B cell (primary cell): ENCODE measurements around the gene CPNE4. TPM values are rescaled to one million over a fixed set of nuclear protein-coding genes. Genes with fewer than 3 reads are reported as not detected.

Source experiments
- ATAC-seq: fragments of 200-7000 bp; cut with Tn5 transposase; one replicate; pipeline ENCODE4 v1.10.0; 2021; ENCODE audit warnings: low read depth, mild to moderate bottlenecking, moderate number of reproducible peaks, moderate library complexity
- CTCF ChIA-PET: fragments of 350-600 bp; sonication (Branson Sonifier 250); formaldehyde crosslinking; loops from one replicate; lab custom pipeline; 2021; ENCODE audit warnings: antibody characterized with exemption, inconsistent platforms; lab: Charles Lee
- POLR2A ChIA-PET: fragments of 350-600 bp; sonication (Branson Sonifier 250); formaldehyde crosslinking; loops from one replicate; lab custom pipeline; 2021; ENCODE audit warnings: antibody characterized with exemption; lab: Charles Lee
- DNase-seq: peaks from one replicate; pipeline ENCODE4 v3.0.0; 2013
- H2AFZ ChIP-seq: 2 replicates; pipeline ENCODE4 v1.6.1; 2012; ENCODE audit warnings: mild to moderate bottlenecking, low read depth, low read length; ENCODE audit not compliant: insufficient read depth, poor library complexity, severe bottlenecking
- H3K27ac ChIP-seq, 2 donors: 1 replicate in 1 of 2; 2 replicates in 1 of 2; pipeline ENCODE4 v1.5.1; 2012 to 2013; ENCODE audit warnings: low read length in 2 of 2, mild to moderate bottlenecking in 2 of 2, moderate library complexity in 1 of 2
- H3K27me3 ChIP-seq, 4 experiments: fragments of 200-600 bp in 1 of 4; sonication (generic) in 1 of 4; replicated peaks in 1 of 4; 1 replicate in 2 of 4; 2 replicates in 2 of 4; pipeline versions ENCODE4 v1.6.1 to v1.7.0; 2013 to 2016; ENCODE audit warnings: low read length in 3 of 4, mild to moderate bottlenecking in 2 of 4, mixed read lengths in 1 of 4, moderate library complexity in 1 of 4; ENCODE audit not compliant: insufficient read depth in 4 of 4, control insufficient read depth in 3 of 4; ENCODE audit errors: control extremely low read depth in 1 of 4
- H3K36me3 ChIP-seq, 2 experiments: replicated peaks in 1 of 2; 1 replicate in 1 of 2; 2 replicates in 1 of 2; pipeline versions ENCODE4 v1.6.1 to v1.7.1; 2013; ENCODE audit warnings: low read length in 1 of 2; ENCODE audit not compliant: insufficient read depth in 2 of 2, control insufficient read depth in 1 of 2; ENCODE audit errors: control extremely low read depth in 1 of 2, extremely low read depth in 1 of 2
- H3K4me1 ChIP-seq, 2 donors: fragments of 200-600 bp in 1 of 2; sonication (generic) in 1 of 2; 1 replicate in 1 of 2; 2 replicates in 1 of 2; pipeline versions ENCODE4 v1.5.1 to v1.6.1; 2013 to 2017; ENCODE audit warnings: low read length in 2 of 2; ENCODE audit not compliant: control insufficient read depth in 2 of 2, insufficient read depth in 2 of 2
- H3K4me2 ChIP-seq: replicated peaks from 2 replicates; pipeline ENCODE3; 2012; ENCODE audit warnings: mild to moderate bottlenecking, low read depth, low read length; ENCODE audit not compliant: poor library complexity, severe bottlenecking
- H3K4me3 ChIP-seq, 5 experiments: fragments of 200-600 bp in 1 of 5; sonication (generic) in 1 of 5; 1 replicate in 3 of 5; 2 replicates in 2 of 5; pipeline versions ENCODE4 v1.5.1 to v1.7.0; 2011 to 2016; ENCODE audit warnings: low read length in 4 of 5, mild to moderate bottlenecking in 4 of 5, low read depth in 2 of 5, control low read depth in 1 of 5, moderate library complexity in 1 of 5; ENCODE audit not compliant: insufficient read depth in 1 of 5; ENCODE audit errors: control extremely low read depth in 1 of 5, extremely low read depth in 1 of 5
- H3K79me2 ChIP-seq: fragments of 200-600 bp; sonication (generic); one replicate; pipeline ENCODE4 v1.6.0; 2016; ENCODE audit warnings: low read length; ENCODE audit not compliant: control insufficient read depth, insufficient read depth
- H3K9ac ChIP-seq: fragments of 200-600 bp; sonication (generic); 2 replicates; pipeline ENCODE4 v1.6.1; 2017; ENCODE audit warnings: mild to moderate bottlenecking, low read length, moderate library complexity
- H3K9me3 ChIP-seq, 3 donors: one replicate each; pipeline versions ENCODE4 v1.6.1 to v1.7.1; 2013; ENCODE audit warnings: low read length in 2 of 3; ENCODE audit not compliant: control insufficient read depth in 2 of 3, insufficient read depth in 1 of 3; ENCODE audit errors: control extremely low read depth in 1 of 3
- H4K20me1 ChIP-seq: 2 replicates; pipeline ENCODE4 v1.6.0; 2012; ENCODE audit warnings: mild to moderate bottlenecking, low read length; ENCODE audit not compliant: insufficient read depth, control insufficient read depth, poor library complexity, severe bottlenecking
- H3K27ac Mint-ChIP-seq: one replicate; pipeline ENCODE4 v1.8.0; 2021; ENCODE audit warnings: mixed read lengths
- H3K27me3 Mint-ChIP-seq: one replicate; pipeline ENCODE4 v1.8.0; 2021; ENCODE audit warnings: mixed read lengths
- H3K4me1 Mint-ChIP-seq: one replicate; pipeline ENCODE4 v1.8.0; 2021; ENCODE audit warnings: mixed read lengths
- H3K4me3 Mint-ChIP-seq: one replicate; pipeline ENCODE4 v1.8.0; 2021; ENCODE audit warnings: mixed read lengths
- H3K9me3 Mint-ChIP-seq: one replicate; pipeline ENCODE4 v1.8.0; 2022; ENCODE audit warnings: mixed read lengths; ENCODE audit not compliant: insufficient read depth
- CTCF ChIP-seq: fragments of 200-600 bp; IDR thresholded peaks from one replicate; pipeline ENCODE4 v1.8.0; 2022; ENCODE audit warnings: antibody characterized with exemption, mild to moderate bottlenecking
- EZH2 ChIP-seq: IDR thresholded peaks from 2 replicates; pipeline ENCODE4 v1.6.1; 2012; ENCODE audit warnings: borderline replicate concordance, low read depth, mild to moderate bottlenecking, moderate library complexity, low read length; ENCODE audit not compliant: insufficient read depth, poor library complexity, severe bottlenecking
- WGBS: methylation state at CpG from one replicate; pipeline ENCODE4 v1.1.5; 2013; ENCODE audit warnings: missing lambda C conversion rate; ENCODE audit not compliant: insufficient coverage; 5-methylcytosine and 5-hydroxymethylcytosine counted together
- intact Hi-C: fragments of 100-400 bp; cut with micrococcal nuclease; formaldehyde crosslinking; loops from one replicate; pipeline ENCODE4 v1.10.0; 2022
- polyA plus RNA-seq: library from polyadenylated mRNA; depleted of rRNA; stranded (reverse); fragments of >200 nt; gene quantifications from 2 replicates; pipeline ENCODE4 v1.2.3, GENCODE V29; 2012
- total RNA-seq, 2 donors: library from RNA; stranded (reverse); fragments of 120-200 nt in 1 of 2; gene quantifications; 1 replicate in 1 of 2; 2 replicates in 1 of 2; pipeline versions ENCODE4 v1.2.3 to v1.2.4, GENCODE V29; 2013 to 2022

Gene CPNE4
- total and polyA plus RNA-seq, 2 donors (not counting 1 experiment from before 2014, with no cell fraction given), result not detected

GRCh38 chr3:131630097-131630496 is 404.7 kb downstream of the CPNE4 start:
- intact Hi-C loops, result no loop called here
- no peak overlapping the region for H2AFZ ChIP-seq
- DNase-seq, result no peak
- no peak overlapping the region for H3K4me2 ChIP-seq
- ChIA-PET CTCF (no interaction called here), POLR2A (no interaction called here)
- no peaks in the 10 kb centered on the region for H3K9me3 ChIP-seq
- no peak overlapping the region for H3K9ac ChIP-seq
- peaks cover 20% of the 10 kb centered on the region for H3K27me3 Mint-ChIP-seq
- WGBS, result no CpG with 5 or more reads among the region's 3 CpGs
- no peaks in the 10 kb centered on the region for H3K79me2 ChIP-seq
- H3K4me1 ChIP-seq, result no peaks in the 10 kb centered on the region
- no peaks in the 10 kb centered on the region for H3K36me3 ChIP-seq
- no peak overlapping the region for H3K27ac Mint-ChIP-seq
- H3K27ac ChIP-seq, result no peak overlapping the region
- TF ChIP-seq CTCF (no peak), EZH2 (no peak)
- H3K4me3 Mint-ChIP-seq, result no peak overlapping the region
- no peak overlapping the region for H3K4me3 ChIP-seq
- H3K27me3 ChIP-seq, result no peaks in the 10 kb centered on the region
- H3K9me3 Mint-ChIP-seq, result no peaks in the 10 kb centered on the region
- no peaks in the 10 kb centered on the region for H4K20me1 ChIP-seq
- no peak for ATAC-seq
- H3K4me1 Mint-ChIP-seq, result no peaks in the 10 kb centered on the region

- H3K79me2 ChIP-seq, result no peaks in the 10 kb centered on the region
- no peaks in the 10 kb centered on the region for H3K9me3 ChIP-seq
- no peaks in the 10 kb centered on the region for H3K27me3 ChIP-seq
- H3K36me3 ChIP-seq, result no peaks in the 10 kb centered on the region
- H3K4me3 ChIP-seq, result no peak overlapping the region
- intact Hi-C loops, result no loop called here
- no peaks in the 10 kb centered on the region for H3K4me1 ChIP-seq
- H4K20me1 ChIP-seq, result no peaks in the 10 kb centered on the region
- peaks cover 4% of the 10 kb centered on the region for H3K27me3 Mint-ChIP-seq
- CTCF ChIA-PET, result no interaction called here
- H3K4me2 ChIP-seq, result no peak overlapping the region
- no peaks in the 10 kb centered on the region for H3K4me1 Mint-ChIP-seq
- DNase-seq (no peak), ATAC-seq (no peak)
- H3K9me3 Mint-ChIP-seq, result no peaks in the 10 kb centered on the region
- WGBS, result no CpG with 5 or more reads among the region's 1 CpG
- POLR2A ChIA-PET, result no interaction called here
- H3K4me3 Mint-ChIP-seq, result no peak overlapping the region
- H2AFZ ChIP-seq, result no peak overlapping the region
- TF ChIP-seq CTCF, result no peak
- no peak for TF ChIP-seq EZH2
- H3K9ac ChIP-seq, result no peak overlapping the region
- H3K27ac Mint-ChIP-seq, result no peak overlapping the region
- H3K27ac ChIP-seq, result no peak overlapping the region
Measured at GRCh38 chr3:131623431-131623830, 411.4 kb downstream of the CPNE4 start.
